ENCODE results near the gene AUP1. TPM values are rescaled to one million over a fixed set of nuclear protein-coding genes. Genes with fewer than 3 reads are reported as not detected.

The AUP1 gene
- polyA plus RNA-seq, 3 donors, result 130 to 385 (median 149) TPM

GRCh38 chr2:74576211-74576862 is 46.8 kb upstream of the AUP1 start:
- peak overlapping the region in 1 of 2 donors; percentile 35 for H3K4me3 Mint-ChIP-seq
- H3K27me3 Mint-ChIP-seq (ENCODE audit: low read depth in 3 of 3), result peaks cover 0 to 3% (median 0%) of the 10 kb centered on the region in 3 donors
- DNase-seq, result no peak
- no peaks in the 10 kb centered on the region for H4K20me1 ChIP-seq (ENCODE audit: insufficient read depth, low read length)
- H3K4me1 ChIP-seq (ENCODE audit: control insufficient read depth in 1 of 2, insufficient read depth in 2 of 2, low read length in 2 of 2), result peaks cover 75 to 80% of the 10 kb centered on the region in 2 donors
- H3K79me2 ChIP-seq (ENCODE audit: insufficient read depth, low read length), result peaks cover 7% of the 10 kb centered on the region
- H3K4me3 ChIP-seq (replicated peaks in 1 of 3; ENCODE audit: low read depth in 2 of 3, low read length in 3 of 3), result peak overlapping the region in 1 of 3 experiments; percentile 63
- H3K9me3 Mint-ChIP-seq, result no peaks in the 10 kb centered on the region
- H3K4me2 ChIP-seq (replicated peaks; ENCODE audit: extremely low read depth, low read length, poor library complexity, severe bottlenecking), result peak overlapping the region; percentile 63
- peaks cover 68% of the 10 kb centered on the region for H3K4me1 Mint-ChIP-seq
- intact Hi-C loops (cut with micrococcal nuclease), result no loop called here
- H3K9ac ChIP-seq (ENCODE audit: insufficient read depth, low read length, poor library complexity, severe bottlenecking), result no peak overlapping the region
- H3K27ac ChIP-seq (ENCODE audit: low read depth in 1 of 2, low read length in 2 of 2), result peak overlapping the region; percentile 59 to 88
- H3K27me3 ChIP-seq (ENCODE audit: control insufficient read depth in 2 of 2, insufficient read depth in 2 of 2, low read length in 2 of 2), result no peaks in the 10 kb centered on the region
- no peak overlapping the region for H2AFZ ChIP-seq (ENCODE audit: insufficient read depth, low read depth, low read length, poor library complexity, severe bottlenecking)
- no peak for TF ChIP-seq CTCF (IDR thresholded peaks at IDR 0.05)
- WGBS (ENCODE audit: insufficient coverage), result 81% methylated on average over 2 of the region's 7 CpGs
- H3K36me3 ChIP-seq (replicated peaks in 1 of 2; ENCODE audit: control insufficient read depth in 1 of 2, insufficient read depth in 2 of 2, low read length in 2 of 2), result no peaks in the 10 kb centered on the region
- peak overlapping the region; percentile 86 to 96 (median 91) for H3K27ac Mint-ChIP-seq
- H3K36me3 Mint-ChIP-seq, result no peaks in the 10 kb centered on the region
- no peaks in the 10 kb centered on the region for H3K9me3 ChIP-seq (replicated peaks in 1 of 2; ENCODE audit: control insufficient read depth in 1 of 2, insufficient read depth in 1 of 2, low read length in 2 of 2)

- DNase-seq, result no peak
- H3K4me3 Mint-ChIP-seq, result no peak overlapping the region
- H3K4me3 ChIP-seq (replicated peaks in 1 of 3; ENCODE audit: low read depth in 2 of 3, low read length in 3 of 3), result no peak overlapping the region
- no peaks in the 10 kb centered on the region for H3K9me3 Mint-ChIP-seq
- intact Hi-C loops (cut with micrococcal nuclease), result no loop called here
- 92% methylated on average over 2 of the region's 4 CpGs for WGBS (ENCODE audit: insufficient coverage)
- H3K27ac ChIP-seq (ENCODE audit: low read depth in 1 of 2, low read length in 2 of 2), result peak overlapping the region; percentile 59 to 88
- no peak overlapping the region for H3K9ac ChIP-seq (ENCODE audit: insufficient read depth, low read length, poor library complexity, severe bottlenecking)
- H3K27ac Mint-ChIP-seq, result peak overlapping the region in 5 of 7 donors; percentile 7 to 92 (median 72)
- peaks cover 83 to 90% of the 10 kb centered on the region in 2 donors for H3K4me1 ChIP-seq (ENCODE audit: control insufficient read depth in 1 of 2, insufficient read depth in 2 of 2, low read length in 2 of 2)
- H3K27me3 Mint-ChIP-seq (ENCODE audit: low read depth in 3 of 3), result peaks cover 0 to 3% (median 0%) of the 10 kb centered on the region in 3 donors
- H3K4me1 Mint-ChIP-seq, result peaks cover 68% of the 10 kb centered on the region
- H3K9me3 ChIP-seq (replicated peaks in 1 of 2; ENCODE audit: control insufficient read depth in 1 of 2, insufficient read depth in 1 of 2, low read length in 2 of 2), result no peaks in the 10 kb centered on the region
- TF ChIP-seq CTCF (IDR thresholded peaks at IDR 0.05), result no peak
- no peaks in the 10 kb centered on the region for H3K36me3 Mint-ChIP-seq
- no peaks in the 10 kb centered on the region for H3K36me3 ChIP-seq (replicated peaks in 1 of 2; ENCODE audit: control insufficient read depth in 1 of 2, insufficient read depth in 2 of 2, low read length in 2 of 2)
- no peaks in the 10 kb centered on the region for H4K20me1 ChIP-seq (ENCODE audit: insufficient read depth, low read length)
- no peak overlapping the region for H3K4me2 ChIP-seq (replicated peaks; ENCODE audit: extremely low read depth, low read length, poor library complexity, severe bottlenecking)
- H3K79me2 ChIP-seq (ENCODE audit: insufficient read depth, low read length), result peaks cover 7% of the 10 kb centered on the region
- no peak overlapping the region for H2AFZ ChIP-seq (ENCODE audit: insufficient read depth, low read depth, low read length, poor library complexity, severe bottlenecking)
- no peaks in the 10 kb centered on the region for H3K27me3 ChIP-seq (ENCODE audit: control insufficient read depth in 2 of 2, insufficient read depth in 2 of 2, low read length in 2 of 2)
Observed at GRCh38 chr2:74575320-74575719, 45.8 kb upstream of the AUP1 start.
